NT2/D1 (cell line): ENCODE data around the gene IL17C.

Source experiments
- DNase-seq: peaks from one replicate; pipeline ENCODE4 v3.0.0-alpha.2; 2011; ENCODE audit warnings: low read depth, low spot score
- H3K27me3 ChIP-seq: 2 replicates; pipeline ENCODE4 v1.6.0; 2011; ENCODE audit warnings: mild to moderate bottlenecking; ENCODE audit not compliant: insufficient read length, insufficient read depth
- H3K36me3 ChIP-seq: 2 replicates; pipeline ENCODE4 v1.6.1; 2011; ENCODE audit warnings: mild to moderate bottlenecking, low read length, mixed read lengths; ENCODE audit not compliant: insufficient read depth, insufficient read length
- H3K4me1 ChIP-seq: 2 replicates; pipeline ENCODE4 v1.5.1; 2011; ENCODE audit not compliant: insufficient read depth, insufficient read length
- H3K4me3 ChIP-seq: 2 replicates; pipeline ENCODE4 v1.5.1; 2011; ENCODE audit warnings: low read depth; ENCODE audit not compliant: insufficient read length
- H3K9ac ChIP-seq: 2 replicates; pipeline ENCODE4 v1.6.0; 2011; ENCODE audit warnings: low read depth; ENCODE audit not compliant: insufficient read length
- H3K9me3 ChIP-seq: 2 replicates; pipeline ENCODE4 v1.5.1; 2011; ENCODE audit warnings: mild to moderate bottlenecking, low read length; ENCODE audit not compliant: insufficient read depth
- SUZ12 ChIP-seq: IDR thresholded peaks from 2 replicates; pipeline ENCODE4 v1.6.1; 2011; ENCODE audit not compliant: insufficient read length, insufficient read depth; ENCODE audit errors: extremely low read depth
- YY1 ChIP-seq: IDR thresholded peaks from 2 replicates; pipeline ENCODE4 v1.6.1; 2011; ENCODE audit not compliant: insufficient read length, insufficient read depth
- ZNF274 ChIP-seq: IDR thresholded peaks from 2 replicates; pipeline ENCODE4 v1.6.1; 2011; ENCODE audit warnings: mild to moderate bottlenecking, low read depth, low read length

IL17C gene

DNA sequence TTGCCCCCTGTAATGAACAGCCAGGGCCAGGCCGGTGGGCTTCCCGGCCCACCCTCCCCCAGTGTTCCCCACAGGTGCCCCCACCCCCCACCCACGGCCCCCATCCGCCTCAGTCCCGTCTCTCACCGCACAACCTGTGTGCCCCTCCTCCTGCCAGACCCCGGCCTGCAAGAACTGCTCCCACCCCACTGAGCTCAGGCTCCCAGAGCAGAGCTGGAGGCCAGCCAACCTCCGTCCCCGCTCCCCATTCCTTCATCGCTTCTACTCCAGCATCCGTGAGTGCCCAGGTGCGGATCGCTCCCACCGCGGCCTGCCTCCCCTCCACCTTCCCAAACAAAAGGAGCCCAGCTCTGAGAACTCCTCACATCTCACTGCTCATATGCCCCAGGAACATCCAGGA is 20.3 kb downstream of the IL17C start:
- H3K4me1 ChIP-seq: peaks cover 12% of the 10 kb centered on the region
- no peaks in the 10 kb centered on the region for H3K9me3 ChIP-seq
- peaks cover 57% of the 10 kb centered on the region for H3K36me3 ChIP-seq
- no peak for DNase-seq
- no peak overlapping the region for H3K4me3 ChIP-seq
- H3K9ac ChIP-seq: no peak overlapping the region
- H3K27me3 ChIP-seq: no peaks in the 10 kb centered on the region
- TF ChIP-seq SUZ12 (no peak), YY1 (no peak), ZNF274 (no peak)

DNA sequence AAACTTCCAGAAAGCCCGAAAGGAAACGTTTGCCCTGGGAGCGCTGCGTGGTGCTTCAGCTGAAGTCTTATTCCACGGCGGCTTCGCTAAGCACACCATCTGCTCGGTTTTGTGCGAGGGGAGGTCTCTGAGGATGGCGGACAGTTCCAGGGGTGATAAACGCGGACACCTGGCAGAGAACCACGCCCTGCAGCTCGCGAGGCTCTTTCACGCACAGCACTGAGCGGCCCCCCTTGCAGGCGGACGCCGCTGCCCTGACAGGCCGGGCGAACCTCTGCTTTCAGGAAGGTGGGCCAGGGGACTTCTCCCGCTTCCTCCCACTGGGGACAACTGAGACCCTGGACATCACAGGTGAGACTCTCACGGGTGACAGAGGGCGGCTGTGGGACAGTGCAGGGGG is 20.8 kb downstream of the IL17C start:
- H3K4me3 ChIP-seq: no peak overlapping the region
- H3K4me1 ChIP-seq: peaks cover 12% of the 10 kb centered on the region
- no peak for DNase-seq
- H3K9me3 ChIP-seq: no peaks in the 10 kb centered on the region
- peaks cover 53% of the 10 kb centered on the region for H3K36me3 ChIP-seq
- no peaks in the 10 kb centered on the region for H3K27me3 ChIP-seq
- peak overlapping the region; percentile 21 for H3K9ac ChIP-seq
- no peak for TF ChIP-seq SUZ12
- TF ChIP-seq ZNF274: no peak
- no peak for TF ChIP-seq YY1

DNA sequence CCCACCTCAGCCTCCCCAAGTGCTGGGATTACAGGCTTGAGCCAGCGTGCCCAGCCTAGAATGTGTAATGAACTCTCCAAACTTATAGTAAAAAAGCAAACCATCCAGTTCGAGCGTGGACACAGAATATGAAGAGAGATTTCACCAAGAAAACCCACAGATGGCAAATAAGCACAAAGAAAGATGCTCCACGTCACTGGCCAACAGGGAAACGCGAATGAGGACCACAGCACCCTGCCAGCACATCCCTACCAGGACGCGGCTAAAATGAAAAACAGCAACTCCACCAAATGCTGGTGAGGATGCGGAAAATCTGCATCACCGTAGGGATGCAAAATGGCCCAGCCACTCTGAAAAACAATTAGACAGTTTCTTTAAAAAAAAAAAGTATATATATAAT is 23.1 kb downstream of the IL17C start:
- H3K27me3 ChIP-seq: no peaks in the 10 kb centered on the region
- peaks cover 37% of the 10 kb centered on the region for H3K36me3 ChIP-seq
- no peak overlapping the region for H3K9ac ChIP-seq
- no peak for DNase-seq
- peak overlapping the region; percentile 29 for H3K4me3 ChIP-seq
- no peaks in the 10 kb centered on the region for H3K9me3 ChIP-seq
- TF ChIP-seq SUZ12 (no peak), ZNF274 (no peak), YY1 (no peak)
- peaks cover 6% of the 10 kb centered on the region for H3K4me1 ChIP-seq

- Histone ChIP-seq H3K9ac (peak overlapping the region; percentile 93), H3K4me1 (peaks cover 4% of the 10 kb centered on the region), H3K4me3 (peak overlapping the region; percentile 99), H3K9me3 (no peaks in the 10 kb centered on the region), H3K36me3 (peaks cover 30% of the 10 kb centered on the region), H3K27me3 (no peaks in the 10 kb centered on the region)
- no peak for DNase-seq
- no peak for TF ChIP-seq ZNF274
These were observed 24.0 kb downstream of the IL17C start for GRCh38 chr16:88662222-88662842.

GRCh38 chr16:88662843-88663606 is 24.7 kb downstream of the IL17C start, which contains the start of gene MVD:
Gene MVD, minus strand, starts transcription at chr16:88663091. Its CDS starts 11 bp downstream, at chr16:88663080.
- no peak for TF ChIP-seq ZNF274
- TF ChIP-seq YY1: no peak
- TF ChIP-seq SUZ12: no peak

GRCh38 chr16:88665148-88665547 is 26.8 kb downstream of the IL17C start:
- no peak for TF ChIP-seq SUZ12
- no peak for TF ChIP-seq ZNF274
- no peak for TF ChIP-seq YY1
- no peaks in the 10 kb centered on the region for H3K27me3 ChIP-seq
- peaks cover 20% of the 10 kb centered on the region for H3K36me3 ChIP-seq
- no peaks in the 10 kb centered on the region for H3K9me3 ChIP-seq
- peak overlapping the region; percentile 4 for H3K9ac ChIP-seq
- H3K4me1 ChIP-seq: no peaks in the 10 kb centered on the region
- no peak overlapping the region for H3K4me3 ChIP-seq
- DNase-seq: no peak

More at GRCh38 chr16:88662843-88663606, 24.7 kb downstream of the IL17C start, which contains the start of gene MVD:
- Histone ChIP-seq H3K4me3 (peak within 1 kb of the TSS; percentile 99), H3K4me1 (peaks cover 4% of the 10 kb centered on the region), H3K36me3 (peaks cover 26% of the 10 kb centered on the region), H3K9me3 (no peaks in the 10 kb centered on the region), H3K27me3 (no peaks in the 10 kb centered on the region), H3K9ac (peak within 1 kb of the TSS; percentile 98)
- DNase-seq: peak; percentile 97

GRCh38 chr16:88665570-88665969 is 27.2 kb downstream of the IL17C start:
- Histone ChIP-seq H3K4me3 (no peak overlapping the region), H3K9me3 (no peaks in the 10 kb centered on the region), H3K36me3 (peaks cover 19% of the 10 kb centered on the region), H3K9ac (no peak overlapping the region), H3K4me1 (no peaks in the 10 kb centered on the region), H3K27me3 (no peaks in the 10 kb centered on the region)
- DNase-seq: no peak
- TF ChIP-seq SUZ12 (no peak), YY1 (no peak), ZNF274 (no peak)
